Measurements from ENCODE around the gene TAS2R8.
"Not testable (repeated sequence)": the region's sequence is repeated elsewhere in the genome, so short reads cannot be mapped to it uniquely, and the experiment has no call there.

TAS2R8 gene

GRCh38 chr12:10811883-10812536 is 4.9 kb upstream of the TAS2R8 start:
- TF ChIP-seq CTCF (IDR thresholded peaks at IDR 0.05; ENCODE audit: insufficient read depth, low read length, poor library complexity, severe bottlenecking), result no peak
- Histone ChIP-seq H3K27me3 (replicated peaks; ENCODE audit: control insufficient read depth, insufficient read depth, low read length) (no peaks in the 10 kb centered on the region), H3K36me3 (ENCODE audit: control insufficient read depth, insufficient read depth, low read length) (no peaks in the 10 kb centered on the region), H3K4me3 (replicated peaks; ENCODE audit: low read depth, low read length) (no peak overlapping the region)
- DNase-seq (ENCODE audit: extremely low read depth, insufficient read length), result no peak

- Histone ChIP-seq H3K4me3 (replicated peaks; ENCODE audit: low read depth, low read length) (no peak within 1 kb of the TSS), H3K27me3 (replicated peaks; ENCODE audit: control insufficient read depth, insufficient read depth, low read length) (no peaks in the 10 kb centered on the region), H3K36me3 (ENCODE audit: control insufficient read depth, insufficient read depth, low read length) (no peaks in the 10 kb centered on the region)
- no peak for DNase-seq (ENCODE audit: extremely low read depth, insufficient read length)
- TF ChIP-seq CTCF (IDR thresholded peaks at IDR 0.05; ENCODE audit: insufficient read depth, low read length, poor library complexity, severe bottlenecking), result no peak
Observed at GRCh38 chr12:10810068-10810467, 3.0 kb upstream of the TAS2R8 start, which contains the start of gene TAS2R9. TSS of gene TAS2R9 (minus strand) at chr12:10810168. CDS start at chr12:10810075, 93 bp downstream.

GRCh38 chr12:10802587-10802986 is 4.5 kb downstream of the TAS2R8 start, which contains the start of gene TAS2R7:
TSS of gene TAS2R7 (minus strand) at chr12:10802627. CDS start at chr12:10802570, 57 bp downstream.
- H3K27me3 ChIP-seq (replicated peaks; ENCODE audit: control insufficient read depth, insufficient read depth, low read length), result no peaks in the 10 kb centered on the region
- H3K36me3 ChIP-seq (ENCODE audit: control insufficient read depth, insufficient read depth, low read length), result no peaks in the 10 kb centered on the region
- no peak within 1 kb of the TSS for H3K4me3 ChIP-seq (replicated peaks; ENCODE audit: low read depth, low read length)
- DNase-seq (ENCODE audit: extremely low read depth, insufficient read length), result no peak
- no peak for TF ChIP-seq CTCF (IDR thresholded peaks at IDR 0.05; ENCODE audit: insufficient read depth, low read length, poor library complexity, severe bottlenecking)

- no peaks in the 10 kb centered on the region for H3K27me3 ChIP-seq (replicated peaks; ENCODE audit: control insufficient read depth, insufficient read depth, low read length)
- no peak for DNase-seq (ENCODE audit: extremely low read depth, insufficient read length)
- H3K4me3 ChIP-seq (replicated peaks; ENCODE audit: low read depth, low read length), result no peak overlapping the region
- no peaks in the 10 kb centered on the region for H3K36me3 ChIP-seq (ENCODE audit: control insufficient read depth, insufficient read depth, low read length)
- no peak for TF ChIP-seq CTCF (IDR thresholded peaks at IDR 0.05; ENCODE audit: insufficient read depth, low read length, poor library complexity, severe bottlenecking)
Observed at GRCh38 chr12:10801741-10802140, 5.3 kb downstream of the TAS2R8 start.

- Histone ChIP-seq H3K4me3 (replicated peaks; ENCODE audit: low read depth, low read length) (no peak overlapping the region), H3K27me3 (replicated peaks; ENCODE audit: control insufficient read depth, insufficient read depth, low read length) (no peaks in the 10 kb centered on the region), H3K36me3 (ENCODE audit: control insufficient read depth, insufficient read depth, low read length) (no peaks in the 10 kb centered on the region)
- TF ChIP-seq CTCF (IDR thresholded peaks at IDR 0.05; ENCODE audit: insufficient read depth, low read length, poor library complexity, severe bottlenecking), result no peak
- no peak for DNase-seq (ENCODE audit: extremely low read depth, insufficient read length)
Observed at GRCh38 chr12:10794222-10794621, 12.9 kb downstream of the TAS2R8 start.

GRCh38 chr12:10791769-10792168 is 15.3 kb downstream of the TAS2R8 start:
- H3K27me3 ChIP-seq (replicated peaks; ENCODE audit: control insufficient read depth, insufficient read depth, low read length); H3K4me3 ChIP-seq (replicated peaks; ENCODE audit: low read depth, low read length); H3K36me3 ChIP-seq (ENCODE audit: control insufficient read depth, insufficient read depth, low read length); DNase-seq (ENCODE audit: extremely low read depth, insufficient read length): not testable (repeated sequence)
